Epidermal melanocyte (primary cell): Measurements from ENCODE around the gene INO80D.
"Not testable (repeated sequence)": the region's sequence is repeated elsewhere in the genome, so short reads cannot be mapped to it uniquely, and the experiment has no call there.

Experiments used
- DNase-seq: peaks from one replicate; pipeline ENCODE4 v3.0.0; 2011; ENCODE audit warnings: low spot score; ENCODE audit not compliant: insufficient read length

Gene INO80D

GRCh38 chr2:206031950-206032567, 53.9 kb downstream of the INO80D start:
- DNase-seq: no peak

- no peak for DNase-seq
Observed at GRCh38 chr2:206031162-206031784, 54.7 kb downstream of the INO80D start.

DNA sequence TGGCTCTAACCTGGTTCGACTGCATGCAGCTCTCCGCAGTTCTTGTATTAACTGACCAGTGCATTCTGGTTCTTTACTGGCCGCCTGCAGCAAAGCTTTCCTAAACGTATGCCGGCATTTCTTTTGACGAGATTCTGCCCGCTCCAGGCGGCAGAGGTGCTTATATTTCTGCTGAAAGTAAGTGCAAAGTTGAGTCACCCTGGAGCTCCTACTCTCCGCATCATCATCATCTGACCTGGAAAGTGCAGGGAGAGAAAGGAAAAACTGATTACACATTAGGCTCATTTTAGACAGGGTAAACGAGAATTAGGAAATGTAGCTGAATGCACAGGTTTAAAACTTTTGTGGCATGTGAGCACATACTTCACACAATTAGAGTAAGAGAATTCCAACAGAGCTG, 57.9 kb downstream of the INO80D start:
- DNase-seq: no peak

- no peak for DNase-seq
Observed at GRCh38 chr2:206023183-206023582, 62.8 kb downstream of the INO80D start.

DNA sequence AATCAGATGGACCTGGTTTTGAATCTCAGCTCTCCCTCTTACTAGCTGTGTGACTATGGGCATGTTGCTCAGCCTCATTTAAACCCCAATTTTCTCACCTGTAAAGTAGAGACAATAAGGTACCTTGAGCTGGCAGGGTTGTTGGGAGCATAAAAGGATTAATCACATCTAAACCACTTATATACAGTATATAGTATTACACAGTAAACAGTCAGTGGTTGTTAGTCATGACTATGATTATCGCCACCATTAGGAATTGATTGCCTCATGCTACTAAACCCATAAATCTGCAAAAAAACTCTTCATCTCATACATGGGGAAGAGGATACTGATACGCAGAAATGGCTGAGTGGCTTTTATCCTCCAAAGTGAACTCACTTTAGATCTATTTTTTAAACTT, 65.8 kb downstream of the INO80D start:
- DNase-seq: no peak

DNA sequence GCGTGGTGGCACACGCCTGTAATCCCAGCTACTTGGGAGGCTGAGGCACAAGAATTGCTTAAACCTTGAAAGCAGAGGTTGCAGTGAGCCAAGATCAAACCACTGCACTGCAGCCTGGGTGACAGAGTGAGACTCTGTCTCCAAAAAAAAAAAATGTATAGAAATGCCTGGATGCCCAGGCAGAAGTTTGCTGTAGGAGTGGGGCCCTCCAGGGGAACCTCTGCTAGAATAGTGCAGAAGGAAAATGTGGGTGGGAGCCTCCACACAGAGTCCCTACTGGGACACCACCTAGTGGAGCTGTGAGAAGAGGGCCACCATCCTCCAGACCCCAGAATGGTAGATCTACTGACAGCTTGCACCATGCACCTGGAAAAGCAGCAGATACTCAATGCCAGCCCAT, 70.2 kb downstream of the INO80D start:
- not testable (repeated sequence) for DNase-seq

DNA sequence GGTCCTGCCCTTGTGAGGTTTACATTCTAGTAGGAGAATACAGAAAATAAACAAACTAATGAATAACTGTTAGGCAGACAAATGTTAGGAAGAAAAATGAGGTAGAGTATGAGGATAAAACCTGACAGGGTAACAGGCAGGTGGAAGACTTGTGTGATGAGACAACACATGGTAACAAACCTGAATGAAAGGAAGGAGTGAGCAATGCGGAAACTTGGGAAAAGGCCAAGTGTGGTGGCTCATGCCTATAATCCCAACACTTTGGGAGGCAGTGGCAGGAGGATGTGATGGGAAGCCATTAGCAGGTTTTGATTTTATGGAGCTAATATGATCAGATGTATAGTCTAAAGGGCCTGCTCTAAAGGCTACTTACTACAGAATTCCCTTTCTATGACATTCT, 74.2 kb downstream of the INO80D start:
- DNase-seq: no peak

DNA sequence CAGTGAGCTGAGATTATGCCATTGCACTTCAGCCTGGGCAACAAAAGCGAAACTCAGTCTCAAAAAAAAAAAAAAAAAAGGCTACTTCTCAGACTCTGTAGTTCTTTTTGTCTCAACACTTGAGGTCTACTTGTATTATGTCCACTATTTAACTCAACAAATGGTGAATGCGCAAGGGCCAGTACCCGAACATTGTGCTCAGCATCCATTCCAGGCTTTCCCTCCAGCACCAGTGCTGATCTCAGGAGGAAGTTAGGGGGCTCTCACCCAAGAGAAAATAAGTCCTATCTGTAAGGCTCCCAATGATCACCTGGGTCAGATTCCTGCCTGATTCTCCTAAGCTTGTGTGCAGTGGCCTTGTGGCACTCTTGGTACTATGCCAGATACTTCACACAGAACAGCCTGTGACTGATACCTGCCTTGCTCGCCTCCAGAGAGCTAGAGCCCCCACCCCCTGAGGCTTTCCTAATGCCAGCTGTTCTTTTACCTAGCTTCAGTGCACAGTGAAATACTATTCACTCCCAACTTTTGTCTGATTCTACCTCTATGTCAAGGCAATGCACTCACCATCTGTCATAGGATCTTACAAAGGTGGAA, 74.9 kb downstream of the INO80D start:
- DNase-seq: no peak

DNA sequence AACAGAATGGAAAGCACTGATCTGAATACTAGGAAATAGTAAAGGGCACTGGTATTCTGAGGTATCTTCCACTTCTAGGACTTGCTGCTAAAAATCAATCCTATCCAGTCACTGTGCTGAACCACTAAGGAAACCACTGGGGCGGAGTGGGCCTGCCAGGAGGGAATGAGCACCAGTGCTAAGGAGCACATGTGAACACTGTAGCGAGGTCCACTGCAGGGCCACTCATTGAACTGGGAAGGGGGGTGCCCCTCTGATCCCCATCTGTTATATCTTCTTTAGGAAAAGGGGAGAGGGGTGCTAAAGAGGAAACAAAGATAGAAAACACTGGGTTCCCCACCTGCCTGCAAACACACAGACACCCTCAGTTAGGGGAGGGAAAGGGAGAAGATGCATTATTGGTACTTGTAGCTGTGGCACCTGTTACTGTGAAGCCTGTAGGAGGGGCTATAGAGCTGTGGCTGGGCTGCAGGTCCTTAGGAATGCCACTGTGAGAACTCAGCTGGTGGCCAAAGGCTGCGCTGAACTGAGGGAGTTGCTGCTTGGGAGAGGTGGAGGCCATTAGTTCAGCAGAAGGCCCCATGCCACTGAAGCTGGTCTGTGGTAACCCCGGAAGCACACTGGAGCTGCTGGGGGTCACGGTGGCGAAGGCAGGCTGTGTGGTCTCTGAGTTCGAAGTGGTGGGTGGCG, 81.8 kb downstream of the INO80D start:
- DNase-seq: no peak

DNA sequence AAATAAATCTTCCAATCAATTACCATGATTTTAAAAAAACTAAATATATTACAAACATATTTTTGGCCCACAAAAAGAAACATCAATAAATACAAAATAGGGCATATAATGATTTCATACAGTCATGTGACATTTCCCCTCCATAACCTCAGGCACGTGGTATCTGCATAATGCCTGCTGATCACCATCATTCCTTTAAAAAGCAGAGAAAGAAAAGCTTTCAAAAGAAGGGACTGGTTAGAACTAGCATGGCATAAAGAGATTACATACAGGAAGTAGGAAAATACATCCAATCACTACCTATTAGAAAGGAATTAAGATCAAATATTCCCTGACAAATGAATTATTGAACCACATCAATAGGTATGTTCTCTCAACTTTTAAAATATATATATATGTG, 83.5 kb downstream of the INO80D start:
- no peak for DNase-seq

GRCh38 chr2:206001912-206002311, 84.1 kb downstream of the INO80D start:
- DNase-seq: no peak

GRCh38 chr2:206000776-206001175, 85.2 kb downstream of the INO80D start:
- no peak for DNase-seq

- no peak for DNase-seq
Observed at GRCh38 chr2:205998583-205998982, 87.4 kb downstream of the INO80D start.

- no peak for DNase-seq
Observed at GRCh38 chr2:205996161-205996560, 89.8 kb downstream of the INO80D start.

DNA sequence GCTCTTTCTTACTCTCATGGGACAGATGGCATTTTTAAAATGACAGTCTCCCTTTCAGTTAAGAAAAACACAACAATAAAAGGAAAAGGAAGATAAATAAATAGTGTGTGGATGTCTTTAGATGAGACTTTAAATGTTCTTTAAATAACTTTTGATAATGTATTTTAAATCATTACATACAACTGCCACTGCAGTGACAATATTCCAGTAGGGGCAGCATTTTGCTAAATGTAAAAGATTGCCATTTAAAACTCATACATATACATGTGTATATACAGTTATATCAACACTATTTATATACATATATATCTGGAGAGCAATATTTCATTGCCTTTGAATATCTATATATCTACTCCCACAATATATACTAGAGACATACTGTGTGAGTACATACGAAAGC, 90.7 kb downstream of the INO80D start:
- no peak for DNase-seq

DNA sequence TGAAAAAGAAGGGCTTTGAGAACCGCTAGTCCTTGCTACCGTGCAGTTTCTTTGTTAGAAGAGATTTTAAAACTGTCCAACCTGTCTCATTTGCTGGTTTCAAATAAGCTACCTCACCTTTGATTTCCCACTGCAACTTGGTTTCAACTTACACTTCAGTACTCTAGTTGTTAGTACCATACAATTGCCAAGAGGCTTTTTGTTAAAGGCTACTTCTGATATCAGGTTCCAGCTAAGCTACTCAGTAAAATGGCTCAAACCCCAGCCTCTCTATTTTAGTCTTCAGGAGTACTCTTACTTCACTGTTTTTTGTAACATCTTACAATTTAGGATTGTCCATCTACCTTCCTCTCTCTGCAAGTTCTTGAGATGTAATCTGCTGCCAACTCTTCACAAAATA, 91.6 kb downstream of the INO80D start:
- DNase-seq: no peak

GRCh38 chr2:205990104-205990503, 95.9 kb downstream of the INO80D start:
- no peak for DNase-seq

- DNase-seq: no peak
Observed at GRCh38 chr2:205989271-205990071, 96.5 kb downstream of the INO80D start.

DNA sequence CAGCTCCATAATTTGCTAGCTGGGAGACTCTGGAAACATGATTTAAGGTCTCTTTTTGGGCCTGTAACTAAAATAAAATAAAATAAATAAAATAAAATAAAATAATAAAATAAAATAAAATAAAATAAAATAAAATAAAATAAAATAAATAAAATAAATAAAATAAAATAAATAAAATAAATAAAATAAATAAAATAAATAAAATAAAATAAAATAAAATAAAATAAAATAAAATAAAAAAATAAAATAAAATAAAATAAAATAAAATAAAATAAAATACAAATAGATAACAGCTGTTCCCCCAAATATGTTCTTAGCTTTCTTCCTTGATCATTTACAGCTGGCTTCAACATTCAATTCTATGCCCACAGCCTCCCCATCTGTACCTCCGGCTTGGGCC, 97.3 kb downstream of the INO80D start:
- not testable (repeated sequence) for DNase-seq

DNA sequence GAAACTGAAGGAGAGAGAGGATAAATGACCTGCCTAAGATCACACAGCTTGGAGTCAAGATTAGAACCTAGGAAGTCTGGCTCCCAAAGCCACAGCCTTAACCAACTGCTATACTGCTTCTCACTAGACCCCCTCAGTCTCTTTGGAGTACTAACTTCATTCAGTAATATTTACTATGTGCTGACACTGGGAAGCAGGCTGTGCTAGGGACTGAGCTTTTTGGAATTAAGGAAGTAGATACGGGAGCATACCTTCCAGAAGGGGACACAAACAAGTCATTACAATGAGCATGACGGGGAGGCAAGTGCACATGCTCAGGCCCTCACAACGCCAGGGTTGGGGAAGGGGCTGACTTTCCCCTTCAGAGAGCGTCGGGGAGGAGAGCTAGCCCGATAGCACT, 97.7 kb downstream of the INO80D start:
- no peak for DNase-seq

DNA sequence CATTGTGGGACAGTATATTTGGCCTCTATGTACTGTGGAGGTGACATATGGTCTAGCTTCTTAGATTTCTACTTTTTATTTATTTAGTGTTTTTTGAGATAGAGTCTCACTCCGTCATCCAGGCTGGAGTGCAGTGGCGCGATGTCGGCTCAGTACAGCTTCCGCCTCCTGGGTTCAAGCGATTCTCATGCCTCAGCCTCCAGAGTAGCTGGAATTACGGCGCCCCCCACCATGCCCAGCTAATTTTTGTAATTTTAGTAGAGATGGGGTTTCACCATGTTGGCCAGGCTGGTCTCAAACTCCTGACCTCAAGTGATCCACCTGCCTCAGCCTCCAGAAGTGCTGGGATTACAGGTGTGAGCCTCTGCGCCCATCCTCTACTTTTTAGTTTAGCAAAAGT, 99.6 kb downstream of the INO80D start:
- not testable (repeated sequence) for DNase-seq

DNA sequence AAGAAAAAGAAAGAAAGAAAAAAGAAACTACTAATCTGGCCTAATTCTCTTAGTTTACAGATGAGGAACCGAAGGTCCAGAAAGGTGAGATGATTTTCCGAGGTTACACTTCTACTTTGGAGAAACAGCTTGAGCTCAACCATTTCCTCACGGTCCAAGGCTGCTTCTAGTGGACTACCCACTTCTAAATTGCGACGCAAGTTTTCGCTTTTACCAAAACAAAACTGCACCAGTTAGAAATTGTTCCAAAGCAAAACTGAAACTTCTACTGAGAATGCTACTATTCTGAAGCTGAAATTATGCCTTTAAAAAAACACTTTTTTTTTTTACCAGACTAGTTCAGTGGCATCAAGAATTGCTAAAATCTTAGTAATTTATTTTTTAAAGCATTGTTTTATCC, 101.6 kb downstream of the INO80D start:
- no peak for DNase-seq
